Measurements from ENCODE around the gene INPP4A.

GRCh38 chr2:98467652-98468051, 23.0 kb downstream of the INPP4A start:
- TF ChIP-seq CTCF (IDR thresholded peaks at IDR 0.05) (no peak), EP300 (IDR thresholded peaks at IDR 0.05) (no peak), POLR2A (IDR thresholded peaks at IDR 0.05) (no peak)
